ENCODE data around the gene LRP2. TPM values are rescaled to one million over a fixed set of nuclear protein-coding genes. Genes with fewer than 3 reads are reported as not detected.
"Not testable (repeated sequence)": the region's sequence is repeated elsewhere in the genome, so short reads cannot be mapped to it uniquely, and the experiment has no call there.

LRP2 gene
- total RNA-seq, 1 donor from 2014 or later = not detected

- Mint-ChIP-seq H3K4me3 (ENCODE audit: unreplicated experiment) (no peak overlapping the region), H3K27ac (ENCODE audit: unreplicated experiment) (no peak overlapping the region)
- TF ChIP-seq CTCF (IDR thresholded peaks at IDR 0.05; ENCODE audit: partially characterized antibody, unreplicated experiment) = no peak
Measured at GRCh38 chr2:169280502-169280901, 81.8 kb downstream of the LRP2 start.

GRCh38 chr2:169275696-169276444 lies 86.5 kb downstream of the LRP2 start:
- Mint-ChIP-seq H3K9me3 (ENCODE audit: unreplicated experiment) (no peaks in the 10 kb centered on the region), H3K36me3 (ENCODE audit: unreplicated experiment) (no peaks in the 10 kb centered on the region), H3K4me1 (ENCODE audit: low read depth, unreplicated experiment) (no peaks in the 10 kb centered on the region), H3K27ac (ENCODE audit: unreplicated experiment) (no peak overlapping the region), H3K4me3 (ENCODE audit: unreplicated experiment) (no peak overlapping the region), H3K27me3 (ENCODE audit: unreplicated experiment) (no peaks in the 10 kb centered on the region)
- DNase-seq = no peak
- TF ChIP-seq CTCF (IDR thresholded peaks at IDR 0.05; ENCODE audit: partially characterized antibody, unreplicated experiment) = no peak

More at GRCh38 chr2:169280502-169280901, 81.8 kb downstream of the LRP2 start:
- Mint-ChIP-seq H3K4me1 (ENCODE audit: low read depth, unreplicated experiment) (no peaks in the 10 kb centered on the region), H3K27me3 (ENCODE audit: unreplicated experiment) (no peaks in the 10 kb centered on the region), H3K36me3 (ENCODE audit: unreplicated experiment) (no peaks in the 10 kb centered on the region), H3K9me3 (ENCODE audit: unreplicated experiment) (no peaks in the 10 kb centered on the region)
- DNase-seq = no peak

GRCh38 chr2:169272010-169272409 lies 90.3 kb downstream of the LRP2 start:
- no peaks in the 10 kb centered on the region for H3K36me3 Mint-ChIP-seq (ENCODE audit: unreplicated experiment)
- H3K4me1 Mint-ChIP-seq (ENCODE audit: low read depth, unreplicated experiment) = no peaks in the 10 kb centered on the region
- no peak for TF ChIP-seq CTCF (IDR thresholded peaks at IDR 0.05; ENCODE audit: partially characterized antibody, unreplicated experiment)
- H3K27ac Mint-ChIP-seq (ENCODE audit: unreplicated experiment) = no peak overlapping the region
- H3K4me3 Mint-ChIP-seq (ENCODE audit: unreplicated experiment) = no peak overlapping the region
- DNase-seq = no peak
- H3K27me3 Mint-ChIP-seq (ENCODE audit: unreplicated experiment) = no peaks in the 10 kb centered on the region
- H3K9me3 Mint-ChIP-seq (ENCODE audit: unreplicated experiment) = no peaks in the 10 kb centered on the region

GRCh38 chr2:169270574-169270973 lies 91.8 kb downstream of the LRP2 start:
- H3K36me3 Mint-ChIP-seq (ENCODE audit: unreplicated experiment); H3K27ac Mint-ChIP-seq (ENCODE audit: unreplicated experiment); DNase-seq; H3K27me3 Mint-ChIP-seq (ENCODE audit: unreplicated experiment); H3K9me3 Mint-ChIP-seq (ENCODE audit: unreplicated experiment); H3K4me1 Mint-ChIP-seq (ENCODE audit: low read depth, unreplicated experiment); H3K4me3 Mint-ChIP-seq (ENCODE audit: unreplicated experiment): not testable (repeated sequence)

GRCh38 chr2:169265591-169265990 lies 96.7 kb downstream of the LRP2 start:
- Mint-ChIP-seq H3K27ac (ENCODE audit: unreplicated experiment) (no peak overlapping the region), H3K9me3 (ENCODE audit: unreplicated experiment) (no peaks in the 10 kb centered on the region), H3K27me3 (ENCODE audit: unreplicated experiment) (no peaks in the 10 kb centered on the region), H3K4me1 (ENCODE audit: low read depth, unreplicated experiment) (no peaks in the 10 kb centered on the region), H3K4me3 (ENCODE audit: unreplicated experiment) (no peak overlapping the region), H3K36me3 (ENCODE audit: unreplicated experiment) (no peaks in the 10 kb centered on the region)
- TF ChIP-seq CTCF (IDR thresholded peaks at IDR 0.05; ENCODE audit: partially characterized antibody, unreplicated experiment) = no peak
- DNase-seq = no peak
